GM12878 (cell line): ENCODE results near the gene C1orf198. TPM values are rescaled to one million over a fixed set of nuclear protein-coding genes. Genes with fewer than 3 reads are reported as not detected.

Experiments used
- ATAC-seq: fragments of 200-7000 bp; cut with Tn5 transposase; 3 replicates; pipeline ENCODE4 v1.9.1; 2020; ENCODE audit warnings: mild to moderate bottlenecking, moderate library complexity
- BruUV-seq: library from RNA; stranded (reverse); fragments of 400-500 nt; replicated peaks from 2 replicates; lab custom pipeline; 2021; lab: Mats Ljungman, UMichigan
- CTCF ChIA-PET: fragments of 300-600 bp; sonication (Branson Sonifier 250); formaldehyde crosslinking; extraction: SDS; loops from one replicate; lab custom pipeline; 2021; ENCODE audit warnings: inconsistent platforms; lab: Yijun Ruan, JAX
- POLR2A ChIA-PET: fragments of 350-600 bp; formaldehyde crosslinking; extraction: SDS; loops from one replicate; lab custom pipeline; 2021; ENCODE audit warnings: inconsistent platforms; lab: Charles Lee
- RAD21 ChIA-PET: fragments of 300-600 bp; sonication (Branson Sonifier 250); formaldehyde crosslinking; loops from one replicate; lab custom pipeline; 2023; ENCODE audit warnings: antibody characterized with exemption; ENCODE audit not compliant: unreplicated experiment; lab: Charles Lee
- SMC1A ChIA-PET: fragments of 300-600 bp; sonication (Branson Sonifier 250); formaldehyde crosslinking; loops from one replicate; lab custom pipeline; 2023; ENCODE audit not compliant: unreplicated experiment, uncharacterized antibody; lab: Charles Lee
- DNase-seq: peaks from one replicate; pipeline ENCODE4 v3.0.0-alpha.2; 2011; ENCODE audit warnings: low read depth, low spot score
- FAIRE-seq: peaks from 3 replicates; lab custom pipeline; 2011; peaks lifted over from hg19 to GRCh38; lab: Jason Lieb, UNC
- H2AFZ ChIP-seq: 2 replicates; pipeline ENCODE4 v1.6.0; 2011; ENCODE audit warnings: low read depth, low read length, control low read depth; ENCODE audit not compliant: control insufficient read depth
- H3K27ac ChIP-seq: 2 replicates; pipeline ENCODE4 v1.5.1; 2011; ENCODE audit warnings: control low read depth; ENCODE audit not compliant: control insufficient read depth, insufficient read depth
- H3K27me3 ChIP-seq, 2 experiments: replicated peaks in 1 of 2; 2 replicates each; pipeline versions ENCODE4 v1.6.0 to v1.6.1; 2011; ENCODE audit warnings: low read length in 1 of 2; ENCODE audit not compliant: control insufficient read depth in 2 of 2, insufficient read depth in 2 of 2
- H3K36me3 ChIP-seq, 2 experiments: 2 replicates each; pipeline ENCODE4 v1.5.1; 2011; ENCODE audit warnings: low read length in 1 of 2; ENCODE audit not compliant: control insufficient read depth in 2 of 2, insufficient read depth in 2 of 2
- H3K4me1 ChIP-seq: 2 replicates; pipeline ENCODE4 v1.6.1; 2011; ENCODE audit warnings: mild to moderate bottlenecking, low read length, moderate library complexity, mixed read lengths; ENCODE audit not compliant: control insufficient read depth, insufficient read depth
- H3K4me2 ChIP-seq: 2 replicates; pipeline ENCODE4 v1.6.0; 2011; ENCODE audit warnings: control low read depth; ENCODE audit not compliant: control insufficient read depth, insufficient read depth
- H3K4me3 ChIP-seq: fragments of 200-600 bp; sonication (generic); 2 replicates; pipeline ENCODE4 v1.5.1; 2016
- H3K79me2 ChIP-seq: 2 replicates; pipeline ENCODE4 v1.6.0; 2011; ENCODE audit warnings: low read length; ENCODE audit not compliant: control insufficient read depth, insufficient read depth
- H3K9ac ChIP-seq: 2 replicates; pipeline ENCODE4 v1.8.0; 2011; ENCODE audit warnings: low read length, control low read depth, mixed read lengths; ENCODE audit not compliant: control insufficient read depth, insufficient read depth
- H3K9me3 ChIP-seq: replicated peaks from 3 replicates; pipeline ENCODE4 v1.5.1; 2011; ENCODE audit warnings: mild to moderate bottlenecking, low read length; ENCODE audit not compliant: control insufficient read depth, insufficient read depth
- H4K20me1 ChIP-seq: 2 replicates; pipeline ENCODE4 v1.6.0; 2011; ENCODE audit not compliant: control insufficient read depth, insufficient read depth
- CBX3 ChIP-seq: fragments of 200-600 bp; sonication (generic); IDR thresholded peaks from 2 replicates; pipeline ENCODE4 v1.6.1; 2016; ENCODE audit warnings: low read depth, borderline replicate concordance
- IKZF2 ChIP-seq, 2 experiments: fragments of 450-650 bp; IDR thresholded peaks; 2 replicates each; pipeline ENCODE4 v1.6.1; 2017; ENCODE audit warnings: mild to moderate bottlenecking in 2 of 2, moderate library complexity in 2 of 2
- TCF3 ChIP-seq: IDR thresholded peaks from 2 replicates; pipeline ENCODE4 v1.6.1; 2012; ENCODE audit warnings: low read depth, mild to moderate bottlenecking, low read length, borderline replicate concordance; ENCODE audit not compliant: insufficient read depth
- in situ Hi-C: fragments of 300-500 bp; cut with MboI; formaldehyde crosslinking; loops from 9 replicates; pipeline ENCODE4 v1.14.3; 2018; ENCODE audit warnings: mixed read lengths
- intact Hi-C: fragments of 100-400 bp; cut with micrococcal nuclease; formaldehyde crosslinking; loops from one replicate; pipeline ENCODE4 v1.14.2; 2022; ENCODE audit not compliant: unreplicated experiment
- polyA plus RNA-seq, 11 experiments: library from polyadenylated mRNA; depleted of rRNA in 4 of 11; unstranded in 6 of 11; stranded (reverse) in 5 of 11; fragments of >200 nt; fragmentation: Nextera tagmentation in 4 of 11; fragmentation: Illumina TruSeq in 1 of 11; extraction: Ambion mirVana in 4 of 11; extraction: Trizol in 1 of 11; gene quantifications; 1 replicate in 1 of 11; 2 replicates in 10 of 11; pipeline versions ENCODE4 v1.2.1 to v1.2.3, GENCODE V29; 2011 to 2016; ENCODE audit warnings: inconsistent platforms in 2 of 11, missing spikeins in 2 of 11, low read depth in 1 of 11
- total RNA-seq, 4 experiments: library from RNA; depleted of rRNA in 3 of 4; stranded (reverse); fragments of >200 nt in 3 of 4; fragmentation: Illumina TruSeq in 1 of 4; extraction: Trizol in 1 of 4; gene quantifications; 2 replicates each; pipeline versions ENCODE4 v1.2.1 to v1.2.3, GENCODE V29; 2013 to 2021
- TF ChIP-seq, protein P1 (sequence below): fragments of 450-650 bp; IDR thresholded peaks from 2 replicates; pipeline ENCODE4 v1.6.1; 2017; ENCODE audit warnings: antibody characterized with exemption, mild to moderate bottlenecking, moderate library complexity

The C1orf198 gene
- total and polyA plus RNA-seq, 10 of the 15 experiments (the other 5 are each of a cell fraction or from before 2014, with no cell fraction given): 0.16 to 2.8 (median 1.1) TPM

- no peak overlapping the region for H3K9ac ChIP-seq
- FAIRE-seq (no peak), ATAC-seq (no peak), DNase-seq (no peak)
- no peaks in the 10 kb centered on the region for H3K4me1 ChIP-seq
- BruUV-seq: no TSS peak
- TF ChIP-seq, protein P1, sequence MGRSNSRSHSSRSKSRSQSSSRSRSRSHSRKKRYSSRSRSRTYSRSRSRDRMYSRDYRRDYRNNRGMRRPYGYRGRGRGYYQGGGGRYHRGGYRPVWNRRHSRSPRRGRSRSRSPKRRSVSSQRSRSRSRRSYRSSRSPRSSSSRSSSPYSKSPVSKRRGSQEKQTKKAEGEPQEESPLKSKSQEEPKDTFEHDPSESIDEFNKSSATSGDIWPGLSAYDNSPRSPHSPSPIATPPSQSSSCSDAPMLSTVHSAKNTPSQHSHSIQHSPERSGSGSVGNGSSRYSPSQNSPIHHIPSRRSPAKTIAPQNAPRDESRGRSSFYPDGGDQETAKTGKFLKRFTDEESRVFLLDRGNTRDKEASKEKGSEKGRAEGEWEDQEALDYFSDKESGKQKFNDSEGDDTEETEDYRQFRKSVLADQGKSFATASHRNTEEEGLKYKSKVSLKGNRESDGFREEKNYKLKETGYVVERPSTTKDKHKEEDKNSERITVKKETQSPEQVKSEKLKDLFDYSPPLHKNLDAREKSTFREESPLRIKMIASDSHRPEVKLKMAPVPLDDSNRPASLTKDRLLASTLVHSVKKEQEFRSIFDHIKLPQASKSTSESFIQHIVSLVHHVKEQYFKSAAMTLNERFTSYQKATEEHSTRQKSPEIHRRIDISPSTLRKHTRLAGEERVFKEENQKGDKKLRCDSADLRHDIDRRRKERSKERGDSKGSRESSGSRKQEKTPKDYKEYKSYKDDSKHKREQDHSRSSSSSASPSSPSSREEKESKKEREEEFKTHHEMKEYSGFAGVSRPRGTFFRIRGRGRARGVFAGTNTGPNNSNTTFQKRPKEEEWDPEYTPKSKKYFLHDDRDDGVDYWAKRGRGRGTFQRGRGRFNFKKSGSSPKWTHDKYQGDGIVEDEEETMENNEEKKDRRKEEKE: no peak
- TF ChIP-seq TCF3 (no peak), IKZF2 (IDR thresholded peaks at IDR 0.05) (no peak), CBX3 (no peak)
- no peak overlapping the region for H2AFZ ChIP-seq
- H3K27me3 ChIP-seq: no peaks in the 10 kb centered on the region
- intact Hi-C loops: no loop called here
- ChIA-PET CTCF (interaction anchor here (0.8 to 7.1 kb wide), 3 partner anchors 8 to 295 kb away, joined by 3 to 30 read pairs (median 27); no protein-coding TSS in a partner anchor), POLR2A (no interaction called here), SMC1A (interaction anchor here (0.7 to 1.7 kb wide), 3 partner anchors 20 to 178 kb away, joined by 3 to 6 read pairs (median 3); no protein-coding TSS in a partner anchor), RAD21 (no interaction called here)
- no peaks in the 10 kb centered on the region for H3K79me2 ChIP-seq
- H3K36me3 ChIP-seq: peaks cover 0 to 24% of the 10 kb centered on the region in 2 experiments
- no peaks in the 10 kb centered on the region for H4K20me1 ChIP-seq
- H3K9me3 ChIP-seq: no peaks in the 10 kb centered on the region
- no peak overlapping the region for H3K4me2 ChIP-seq
- H3K27ac ChIP-seq: no peak overlapping the region
- in situ Hi-C loops: loop anchor here (10.0 kb wide), 1 partner anchor 180 kb away; no protein-coding TSS in a partner anchor
- H3K4me3 ChIP-seq: no peak overlapping the region
These were observed 46.8 kb upstream of the C1orf198 start for GRCh38 chr1:230915078-230915477.
